Mammary epithelial cell (primary cell): Measurements from ENCODE around the gene USP48.

Experiments used
- CTCF ChIP-seq, 2 donors: IDR thresholded peaks in 1 of 2; conservative IDR thresholded peaks in 1 of 2; 2 replicates each; pipeline ENCODE4 v1.5.1; 2011 to 2012; ENCODE audit warnings: inconsistent platforms in 2 of 2, low read length in 2 of 2, mild to moderate bottlenecking in 2 of 2, control low read depth in 1 of 2, low read depth in 1 of 2; ENCODE audit not compliant: insufficient read depth in 1 of 2; ENCODE audit errors: extremely low read depth in 1 of 2
- EZH2 ChIP-seq: IDR thresholded peaks from 2 replicates; pipeline ENCODE4 v1.6.1; 2012; ENCODE audit warnings: low read length, inconsistent platforms, borderline replicate concordance

- TF ChIP-seq CTCF (conservative IDR thresholded peaks at IDR 0.05 in 1 of 2, IDR thresholded peaks at IDR 0.05 in 1 of 2; ENCODE audit: extremely low read depth in 1 of 2, insufficient read depth in 1 of 2, low read depth in 1 of 2, low read length in 2 of 2) (no peak), EZH2 (no peak)
Observed at GRCh38 chr1:21641076-21641475, 141.9 kb downstream of the USP48 start.
